ENCODE measurements around the gene FKBP1A.
"Not testable (repeated sequence)": the region's sequence is repeated elsewhere in the genome, so short reads cannot be mapped to it uniquely, and the experiment has no call there.

The FKBP1A gene

GRCh38 chr20:1401451-1401907 is 8.6 kb upstream of the FKBP1A start:
- Mint-ChIP-seq H3K9me3 (no peaks in the 10 kb centered on the region), H3K4me1 (peaks cover 0 to 5% of the 10 kb centered on the region in 2 donors), H3K36me3 (no peaks in the 10 kb centered on the region), H3K4me3 (no peak overlapping the region), H3K27me3 (no peaks in the 10 kb centered on the region), H3K27ac (no peak overlapping the region)
- no peak for ATAC-seq (replicated peaks)
- DNase-seq = no peak

GRCh38 chr20:1399678-1400366 is 7.0 kb upstream of the FKBP1A start:
- not testable (repeated sequence) for H3K4me3 Mint-ChIP-seq; DNase-seq; H3K27ac Mint-ChIP-seq; H3K27me3 Mint-ChIP-seq; ATAC-seq (replicated peaks); H3K9me3 Mint-ChIP-seq; H3K36me3 Mint-ChIP-seq
- peaks cover 8 to 12% of the 10 kb centered on the region in 2 donors for H3K4me1 Mint-ChIP-seq

- H3K9me3 Mint-ChIP-seq, H3K27ac Mint-ChIP-seq, H3K27me3 Mint-ChIP-seq, H3K36me3 Mint-ChIP-seq, H3K4me3 Mint-ChIP-seq, DNase-seq: not testable (repeated sequence)
- ATAC-seq (replicated peaks) = peak; percentile 19 to 50
- peaks cover 16 to 27% of the 10 kb centered on the region in 2 donors for H3K4me1 Mint-ChIP-seq
These were observed 5.3 kb upstream of the FKBP1A start for GRCh38 chr20:1398185-1398584.

GRCh38 chr20:1397710-1398109 is 4.9 kb upstream of the FKBP1A start:
- no peak for DNase-seq
- no peak for ATAC-seq (replicated peaks)
- H3K9me3 Mint-ChIP-seq = no peaks in the 10 kb centered on the region
- peaks cover 16 to 27% of the 10 kb centered on the region in 2 donors for H3K4me1 Mint-ChIP-seq
- H3K27me3 Mint-ChIP-seq = no peaks in the 10 kb centered on the region
- H3K27ac Mint-ChIP-seq = no peak overlapping the region
- no peaks in the 10 kb centered on the region for H3K36me3 Mint-ChIP-seq
- H3K4me3 Mint-ChIP-seq = no peak overlapping the region

- no peak overlapping the region for H3K4me3 Mint-ChIP-seq
- H3K27me3 Mint-ChIP-seq = no peaks in the 10 kb centered on the region
- no peaks in the 10 kb centered on the region for H3K9me3 Mint-ChIP-seq
- no peak for DNase-seq
- ATAC-seq (replicated peaks) = no peak
- H3K36me3 Mint-ChIP-seq = peaks cover 0 to 3% of the 10 kb centered on the region in 2 donors
- no peak overlapping the region for H3K27ac Mint-ChIP-seq
- peaks cover 18 to 31% of the 10 kb centered on the region in 2 donors for H3K4me1 Mint-ChIP-seq
These were observed 3.8 kb upstream of the FKBP1A start for GRCh38 chr20:1396702-1397101.

- Mint-ChIP-seq H3K9me3 (no peaks in the 10 kb centered on the region), H3K27me3 (no peaks in the 10 kb centered on the region), H3K4me1 (peaks cover 21 to 36% of the 10 kb centered on the region in 2 donors), H3K4me3 (no peak overlapping the region), H3K27ac (no peak overlapping the region), H3K36me3 (peaks cover 3% of the 10 kb centered on the region in 2 donors)
- no peak for ATAC-seq (replicated peaks)
- DNase-seq = no peak
These were observed 3.4 kb upstream of the FKBP1A start for GRCh38 chr20:1396264-1396663.

GRCh38 chr20:1394686-1395085 is 1.8 kb upstream of the FKBP1A start:
- H3K4me3 Mint-ChIP-seq = no peak overlapping the region

GRCh38 chr20:1393507-1393882 is 641 bp upstream of the FKBP1A start:
- Mint-ChIP-seq H3K27ac (peak overlapping the region; percentile 98), H3K27me3 (no peaks in the 10 kb centered on the region), H3K4me1 (peaks cover 42 to 63% of the 10 kb centered on the region in 2 donors), H3K36me3 (peaks cover 8 to 24% of the 10 kb centered on the region in 2 donors), H3K9me3 (no peaks in the 10 kb centered on the region), H3K4me3 (peak overlapping the region; percentile 96 to 99)
- DNase-seq (no peak), ATAC-seq (replicated peaks) (no peak)

More at GRCh38 chr20:1394686-1395085, 1.8 kb upstream of the FKBP1A start:
- Mint-ChIP-seq H3K27me3 (no peaks in the 10 kb centered on the region), H3K4me1 (peaks cover 36 to 52% of the 10 kb centered on the region in 2 donors), H3K27ac (no peak overlapping the region), H3K9me3 (no peaks in the 10 kb centered on the region), H3K36me3 (peaks cover 3 to 15% of the 10 kb centered on the region in 2 donors)
- ATAC-seq (replicated peaks) = no peak
- DNase-seq = no peak

- ATAC-seq (replicated peaks) (peak; percentile 19 to 25), DNase-seq (no peak)
- Mint-ChIP-seq H3K27me3 (no peaks in the 10 kb centered on the region), H3K4me3 (peak overlapping the region; percentile 96 to 99), H3K4me1 (peaks cover 46 to 67% of the 10 kb centered on the region in 2 donors), H3K27ac (peak overlapping the region; percentile 86), H3K36me3 (peaks cover 8 to 24% of the 10 kb centered on the region in 2 donors), H3K9me3 (no peaks in the 10 kb centered on the region)
These were observed 486 bp downstream of the FKBP1A start for GRCh38 chr20:1392443-1392692.

GRCh38 chr20:1391640-1392442 is 1.0 kb downstream of the FKBP1A start:
- no peak for ATAC-seq (replicated peaks)
- Mint-ChIP-seq H3K9me3 (no peaks in the 10 kb centered on the region), H3K36me3 (peaks cover 8 to 24% of the 10 kb centered on the region in 2 donors), H3K4me3 (peak overlapping the region; percentile 96 to 99), H3K27me3 (no peaks in the 10 kb centered on the region), H3K4me1 (peaks cover 46 to 72% of the 10 kb centered on the region in 2 donors), H3K27ac (peak overlapping the region; percentile 86)
- no peak for DNase-seq

GRCh38 chr20:1390581-1391403 is 2.1 kb downstream of the FKBP1A start:
- H3K4me1 Mint-ChIP-seq = peaks cover 55 to 83% of the 10 kb centered on the region in 2 donors
- H3K27ac Mint-ChIP-seq = peak overlapping the region; percentile 92
- H3K36me3 Mint-ChIP-seq = peaks cover 17 to 33% of the 10 kb centered on the region in 2 donors
- H3K4me3 Mint-ChIP-seq = peak overlapping the region; percentile 96 to 99
- no peaks in the 10 kb centered on the region for H3K27me3 Mint-ChIP-seq
- no peak for DNase-seq
- H3K9me3 Mint-ChIP-seq = no peaks in the 10 kb centered on the region
- ATAC-seq (replicated peaks) = no peak

- DNase-seq = no peak
- Mint-ChIP-seq H3K9me3 (no peaks in the 10 kb centered on the region), H3K27ac (peak overlapping the region; percentile 92), H3K4me1 (peaks cover 54 to 85% of the 10 kb centered on the region in 2 donors), H3K27me3 (no peaks in the 10 kb centered on the region), H3K36me3 (peaks cover 21 to 39% of the 10 kb centered on the region in 2 donors), H3K4me3 (peak overlapping the region; percentile 96 to 99)
- peak; percentile 14 to 30 for ATAC-seq (replicated peaks)
These were observed 2.9 kb downstream of the FKBP1A start for GRCh38 chr20:1389703-1390580.

GRCh38 chr20:1388741-1389483 is 3.9 kb downstream of the FKBP1A start:
- Mint-ChIP-seq H3K27ac (peak overlapping the region; percentile 82), H3K9me3 (no peaks in the 10 kb centered on the region), H3K4me1 (peaks cover 52 to 85% of the 10 kb centered on the region in 2 donors), H3K36me3 (peaks cover 27 to 43% of the 10 kb centered on the region in 2 donors), H3K4me3 (peak overlapping the region; percentile 76 to 96), H3K27me3 (no peaks in the 10 kb centered on the region)
- no peak for DNase-seq
- ATAC-seq (replicated peaks) = peak; percentile 23 to 24

Measured in stimulated activated naive B cell treated with anti-CD40 and anti-IgM and Interleukin-4, amounts not matched to agents 10 μg/mL and 1 μg/mL and 100 μg/mL, for 72 hours (primary cell).